Hepatocyte (in vitro differentiated cells): ENCODE results near the gene ALDH1B1. TPM values are rescaled to one million over a fixed set of nuclear protein-coding genes. Genes with fewer than 3 reads are reported as not detected.

ENCODE experiments used
- DNase-seq: peaks from one replicate; pipeline ENCODE4 v3.0.0-alpha.2; 2016; ENCODE audit warnings: low spot score
- H2AFZ ChIP-seq: fragments of 200-600 bp; sonication (generic); 2 replicates; pipeline ENCODE4 v1.6.0; 2016; ENCODE audit warnings: antibody characterized with exemption, mild to moderate bottlenecking
- H3K27ac ChIP-seq: fragments of 200-600 bp; sonication (generic); 2 replicates; pipeline ENCODE4 v1.5.1; 2016; ENCODE audit warnings: mild to moderate bottlenecking
- H3K27me3 ChIP-seq: fragments of 200-600 bp; sonication (generic); 2 replicates; pipeline ENCODE4 v1.6.1; 2016
- H3K36me3 ChIP-seq: fragments of 200-600 bp; sonication (generic); replicated peaks from 2 replicates; pipeline ENCODE4 v1.5.1; 2016; ENCODE audit warnings: low read depth; ENCODE audit not compliant: insufficient read depth
- H3K4me1 ChIP-seq: fragments of 200-600 bp; sonication (generic); 2 replicates; pipeline ENCODE4 v1.5.1; 2016; ENCODE audit warnings: mild to moderate bottlenecking, moderate library complexity; ENCODE audit not compliant: insufficient read depth
- H3K4me2 ChIP-seq: fragments of 200-600 bp; sonication (generic); 2 replicates; pipeline ENCODE4 v1.6.0; 2016
- H3K4me3 ChIP-seq: fragments of 200-600 bp; sonication (generic); 2 replicates; pipeline ENCODE4 v1.5.1; 2016; ENCODE audit warnings: mild to moderate bottlenecking
- H3K79me2 ChIP-seq: fragments of 200-600 bp; sonication (generic); 2 replicates; pipeline ENCODE4 v1.6.0; 2017; ENCODE audit warnings: mild to moderate bottlenecking
- H3K9me2 ChIP-seq: fragments of 200-600 bp; sonication (generic); replicated peaks from 2 replicates; pipeline ENCODE4 v1.6.0; 2017; ENCODE audit warnings: mild to moderate bottlenecking; ENCODE audit not compliant: insufficient read depth
- H3K9me3 ChIP-seq: fragments of 200-600 bp; sonication (generic); 2 replicates; pipeline ENCODE4 v1.5.1; 2016; ENCODE audit warnings: low read depth, mild to moderate bottlenecking
- H4K20me1 ChIP-seq: fragments of 200-600 bp; sonication (generic); 2 replicates; pipeline ENCODE4 v1.6.0; 2016; ENCODE audit warnings: mild to moderate bottlenecking; ENCODE audit not compliant: insufficient read depth, poor library complexity, severe bottlenecking
- EZH2 ChIP-seq: fragments of 200-600 bp; sonication (generic); IDR thresholded peaks from 2 replicates; pipeline ENCODE4 v1.6.1; 2016; ENCODE audit warnings: antibody characterized with exemption, mild to moderate bottlenecking, borderline replicate concordance
- EZH2phosphoT487 ChIP-seq: fragments of 200-600 bp; sonication (generic); IDR thresholded peaks from one replicate; pipeline ENCODE4 v1.6.1; 2018; ENCODE audit warnings: antibody characterized with exemption, mild to moderate bottlenecking, low read depth, moderate library complexity; ENCODE audit not compliant: unreplicated experiment, severe bottlenecking
- WGBS: methylation state at CpG from one replicate; pipeline ENCODE4 v1.1.6; 2016; ENCODE audit warnings: low lambda C conversion rate; ENCODE audit errors: missing lambda C conversion rate; 5-methylcytosine and 5-hydroxymethylcytosine counted together
- polyA plus RNA-seq: library from polyadenylated mRNA; unstranded; fragments of >200 nt; fragmentation: Nextera tagmentation; extraction: Ambion mirVana; gene quantifications from 2 replicates; pipeline ENCODE4 v1.2.1, GENCODE V29; 2016
- total RNA-seq: library from RNA; depleted of rRNA; stranded (reverse); fragments of >200 nt; gene quantifications from 2 replicates; pipeline ENCODE4 v1.2.3, GENCODE V29; 2014
- TF ChIP-seq, protein P1 (sequence below): fragments of 200-600 bp; sonication (generic); IDR thresholded peaks from 2 replicates; pipeline ENCODE4 v1.5.1; 2016; ENCODE audit warnings: antibody characterized with exemption, mild to moderate bottlenecking; ENCODE audit not compliant: poor library complexity

ALDH1B1 gene
- total and polyA plus RNA-seq, 2 experiments from 2014 or later, result 30.9 to 45.8 TPM

DNA sequence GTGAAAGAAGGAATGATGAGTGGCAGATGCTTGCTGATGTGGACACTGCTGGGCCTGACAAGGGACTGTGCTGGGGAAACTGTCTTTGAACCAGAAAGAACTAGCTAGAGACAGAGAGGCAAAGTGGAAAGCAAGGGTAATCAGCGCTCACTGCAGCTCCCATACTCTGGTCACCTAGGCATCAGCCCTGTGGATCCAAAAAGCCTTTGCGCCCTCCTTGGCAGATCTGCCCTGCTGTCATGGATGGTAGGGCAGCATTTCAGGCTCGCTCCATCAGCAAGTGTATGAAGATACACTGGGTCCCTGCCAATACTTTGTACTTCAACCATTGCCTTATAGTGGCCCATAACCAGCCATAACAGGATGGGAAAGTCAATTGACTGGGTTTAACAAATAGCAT lies 6.6 kb upstream of the ALDH1B1 start:
- Histone ChIP-seq H4K20me1 (no peaks in the 10 kb centered on the region), H3K27me3 (no peaks in the 10 kb centered on the region), H3K36me3 (no peaks in the 10 kb centered on the region), H3K79me2 (no peaks in the 10 kb centered on the region), H3K4me3 (no peak overlapping the region), H3K27ac (peak overlapping the region; percentile 55), H3K4me1 (peaks cover 56% of the 10 kb centered on the region), H2AFZ (no peak overlapping the region), H3K9me2 (no peaks in the 10 kb centered on the region), H3K4me2 (no peak overlapping the region), H3K9me3 (no peaks in the 10 kb centered on the region)
- no peak for TF ChIP-seq EZH2
- TF ChIP-seq, protein P1, sequence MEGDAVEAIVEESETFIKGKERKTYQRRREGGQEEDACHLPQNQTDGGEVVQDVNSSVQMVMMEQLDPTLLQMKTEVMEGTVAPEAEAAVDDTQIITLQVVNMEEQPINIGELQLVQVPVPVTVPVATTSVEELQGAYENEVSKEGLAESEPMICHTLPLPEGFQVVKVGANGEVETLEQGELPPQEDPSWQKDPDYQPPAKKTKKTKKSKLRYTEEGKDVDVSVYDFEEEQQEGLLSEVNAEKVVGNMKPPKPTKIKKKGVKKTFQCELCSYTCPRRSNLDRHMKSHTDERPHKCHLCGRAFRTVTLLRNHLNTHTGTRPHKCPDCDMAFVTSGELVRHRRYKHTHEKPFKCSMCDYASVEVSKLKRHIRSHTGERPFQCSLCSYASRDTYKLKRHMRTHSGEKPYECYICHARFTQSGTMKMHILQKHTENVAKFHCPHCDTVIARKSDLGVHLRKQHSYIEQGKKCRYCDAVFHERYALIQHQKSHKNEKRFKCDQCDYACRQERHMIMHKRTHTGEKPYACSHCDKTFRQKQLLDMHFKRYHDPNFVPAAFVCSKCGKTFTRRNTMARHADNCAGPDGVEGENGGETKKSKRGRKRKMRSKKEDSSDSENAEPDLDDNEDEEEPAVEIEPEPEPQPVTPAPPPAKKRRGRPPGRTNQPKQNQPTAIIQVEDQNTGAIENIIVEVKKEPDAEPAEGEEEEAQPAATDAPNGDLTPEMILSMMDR, result no peak
- DNase-seq, result no peak
- WGBS, result 97% methylated on average over 3 of the region's 3 CpGs

DNA sequence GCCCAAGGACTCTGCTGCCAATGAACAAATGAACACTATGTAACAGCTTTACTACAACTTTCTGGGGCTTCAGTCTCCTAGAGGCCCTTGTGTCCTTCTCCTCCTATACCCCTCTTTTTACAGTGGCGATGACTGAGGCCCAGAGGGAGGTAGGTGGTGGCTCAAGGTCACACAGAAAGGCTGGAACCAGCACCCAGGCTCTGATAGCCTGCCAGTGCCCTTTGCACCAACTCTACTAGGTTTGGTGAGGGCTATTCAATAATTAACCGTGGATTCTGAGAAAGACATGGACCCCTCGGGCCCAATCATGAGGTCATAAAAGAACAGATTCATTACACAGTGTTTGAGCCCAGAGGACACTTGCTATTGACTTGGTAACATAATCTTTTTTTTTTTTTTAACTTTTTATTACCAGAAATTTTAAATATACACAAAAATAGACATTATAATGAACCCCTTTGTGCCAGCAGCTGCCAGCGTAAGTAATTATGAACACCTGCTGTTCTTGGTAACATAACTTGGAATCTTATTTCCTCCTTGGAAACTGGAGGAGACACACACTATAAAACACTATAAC lies 6.1 kb upstream of the ALDH1B1 start:
- TF ChIP-seq EZH2phosphoT487, result no peak
- TF ChIP-seq, protein P1, result no peak
- no peak for TF ChIP-seq EZH2
- H3K27me3 ChIP-seq, result no peaks in the 10 kb centered on the region
- no peaks in the 10 kb centered on the region for H3K9me2 ChIP-seq

DNA sequence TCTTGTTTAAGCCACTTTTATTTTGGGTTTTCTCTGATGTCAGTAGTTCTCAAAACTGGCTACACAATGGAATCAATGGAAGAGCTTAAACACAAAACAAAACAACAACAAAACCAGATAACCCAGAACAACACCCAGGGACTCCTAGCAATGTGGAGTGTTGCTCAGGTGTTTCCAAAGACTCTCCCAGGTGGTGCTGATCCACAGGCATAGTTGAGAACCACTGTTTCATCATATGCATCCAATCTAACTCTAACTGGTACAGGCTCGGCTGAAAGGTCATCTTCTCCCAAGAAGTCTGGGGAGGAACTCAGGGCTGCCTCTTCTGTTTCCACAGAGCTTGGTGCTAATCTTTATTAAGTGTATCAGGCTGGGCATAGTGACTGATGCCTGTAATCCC lies 5.4 kb upstream of the ALDH1B1 start:
- Histone ChIP-seq H3K79me2 (no peaks in the 10 kb centered on the region), H4K20me1 (no peaks in the 10 kb centered on the region), H3K27me3 (no peaks in the 10 kb centered on the region), H3K36me3 (no peaks in the 10 kb centered on the region), H3K9me2 (no peaks in the 10 kb centered on the region), H3K4me2 (no peak overlapping the region), H3K9me3 (no peaks in the 10 kb centered on the region), H2AFZ (no peak overlapping the region), H3K27ac (peak overlapping the region; percentile 55), H3K4me3 (no peak overlapping the region), H3K4me1 (peaks cover 47% of the 10 kb centered on the region)
- DNase-seq, result no peak
- 84% methylated on average over 1 of the region's 1 CpG for WGBS
- TF ChIP-seq EZH2phosphoT487, result no peak
- TF ChIP-seq, protein P1, result no peak
- no peak for TF ChIP-seq EZH2

More for the DNA sequence above, 6.1 kb upstream of the ALDH1B1 start:
- 55% methylated on average over 4 of the region's 4 CpGs for WGBS
- DNase-seq, result peak; percentile 38
- Histone ChIP-seq H3K36me3 (no peaks in the 10 kb centered on the region), H4K20me1 (no peaks in the 10 kb centered on the region), H3K4me2 (no peak overlapping the region), H3K4me3 (no peak overlapping the region), H3K27ac (peak overlapping the region; percentile 55), H2AFZ (no peak overlapping the region), H3K4me1 (peaks cover 52% of the 10 kb centered on the region), H3K79me2 (no peaks in the 10 kb centered on the region), H3K9me3 (no peaks in the 10 kb centered on the region)

- no peaks in the 10 kb centered on the region for H3K9me3 ChIP-seq
- H4K20me1 ChIP-seq, result no peaks in the 10 kb centered on the region
- H3K9me2 ChIP-seq, result no peaks in the 10 kb centered on the region
- no peaks in the 10 kb centered on the region for H3K79me2 ChIP-seq
- no peak overlapping the region for H2AFZ ChIP-seq
- TF ChIP-seq, protein P1, result no peak
- TF ChIP-seq EZH2 (no peak), EZH2phosphoT487 (no peak)
- no peaks in the 10 kb centered on the region for H3K27me3 ChIP-seq
- 91% methylated on average over 4 of the region's 4 CpGs for WGBS
- no peaks in the 10 kb centered on the region for H3K36me3 ChIP-seq
- peaks cover 47% of the 10 kb centered on the region for H3K4me1 ChIP-seq
- H3K27ac ChIP-seq, result no peak overlapping the region
- no peak overlapping the region for H3K4me3 ChIP-seq
- no peak overlapping the region for H3K4me2 ChIP-seq
- no peak for DNase-seq
Observed at GRCh38 chr9:38387751-38388150, 4.8 kb upstream of the ALDH1B1 start.
